ENCODE results near the gene NCAPH2.

The NCAPH2 gene

DNA sequence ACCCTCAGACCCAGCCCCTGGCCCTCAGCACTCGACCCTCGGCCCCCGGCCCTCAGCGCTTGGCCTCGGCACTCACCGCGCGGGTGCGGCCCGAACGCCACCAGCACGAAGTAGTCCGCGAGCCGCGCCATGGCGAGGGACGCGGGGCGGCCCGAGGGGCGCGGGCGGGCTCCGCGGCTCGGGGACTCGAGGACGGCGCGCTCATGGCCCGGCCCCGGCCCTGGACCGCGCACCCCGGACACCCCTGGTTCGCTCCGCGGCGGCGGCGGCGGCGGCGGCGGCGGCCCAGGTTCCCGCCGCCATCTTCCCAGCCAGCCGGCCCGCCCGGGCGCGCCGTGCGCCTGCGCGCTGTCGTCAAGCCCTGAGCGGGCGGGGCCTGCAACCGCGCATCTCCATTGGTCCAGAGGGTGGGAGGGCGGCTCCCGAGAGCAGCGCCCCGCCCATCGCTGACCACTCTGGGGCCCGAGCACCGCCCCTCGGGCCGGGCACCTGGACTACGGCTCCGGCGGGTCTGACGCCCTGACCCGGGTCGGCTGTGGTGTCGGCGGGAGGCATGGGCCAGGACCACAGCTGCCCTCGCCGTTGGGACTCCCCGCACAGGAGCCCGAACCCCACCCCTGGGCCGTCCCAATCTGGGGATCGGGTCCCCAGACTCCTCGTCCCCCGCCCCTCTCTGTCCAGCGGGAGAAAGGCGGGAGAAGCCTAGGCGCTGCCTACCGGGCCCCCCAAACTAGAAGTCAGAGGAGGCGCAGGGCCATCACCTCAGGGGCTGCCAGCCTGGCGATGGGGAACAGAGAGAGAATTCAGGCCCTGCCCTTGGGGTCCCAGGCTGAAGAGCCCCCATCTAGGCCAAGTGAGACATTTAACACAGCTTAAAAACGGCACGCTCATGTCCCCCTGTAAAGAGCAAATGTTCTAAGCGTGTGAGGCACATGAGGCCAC is 33.0 kb upstream of the NCAPH2 start, which contains the start of gene SBF1:
TSS of gene SBF1 (minus strand) at position 326 of the 942 bp plus-strand sequence. CDS start at position 131, 195 bp downstream.
- peak; percentile 82 to 88 for DNase-seq

GRCh38 chr22:50475652-50476002 is 32.4 kb upstream of the NCAPH2 start:
- no peak for DNase-seq

DNA sequence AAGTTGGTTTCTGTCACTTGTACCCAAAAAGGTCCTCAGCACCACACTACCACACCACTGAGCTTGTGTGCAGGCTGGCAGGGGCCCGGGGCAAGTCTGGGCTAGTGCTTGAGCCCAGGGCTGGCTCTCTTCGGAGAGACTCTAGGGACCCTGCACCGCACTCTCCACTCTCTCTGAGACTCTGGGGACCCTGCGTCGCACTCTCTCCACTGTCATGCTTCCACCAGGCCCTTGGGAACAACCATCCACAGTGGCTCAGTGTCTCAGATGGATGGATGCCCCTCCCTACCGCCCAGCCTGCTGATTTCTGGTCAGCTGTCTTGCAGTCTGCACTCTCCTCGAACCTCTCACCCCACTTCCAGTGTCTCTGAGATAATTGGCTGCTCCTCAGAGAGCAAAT is 31.2 kb upstream of the NCAPH2 start:
- DNase-seq: no peak

- DNase-seq: no peak
Observed at GRCh38 chr22:50477923-50478322, 30.1 kb upstream of the NCAPH2 start.

DNA sequence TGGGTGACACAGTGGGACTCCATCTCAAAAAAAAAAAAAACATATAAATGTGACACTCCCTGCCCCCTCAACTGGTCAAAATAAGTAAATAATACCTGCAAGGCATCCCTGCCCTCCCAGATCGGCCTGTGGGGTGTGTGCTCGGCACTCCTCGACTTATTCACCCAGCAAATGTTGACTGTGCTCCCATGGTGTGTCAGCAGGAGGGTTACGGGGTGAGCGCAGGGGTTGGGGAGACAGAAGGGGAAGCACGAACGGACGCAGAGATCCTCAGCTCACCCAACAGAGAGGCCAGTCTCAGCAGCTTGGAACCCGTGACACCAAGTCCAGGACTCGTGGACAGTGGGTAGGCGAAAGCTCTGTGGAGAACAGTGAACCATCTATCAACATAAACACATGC is 28.3 kb upstream of the NCAPH2 start:
- no peak for DNase-seq

DNA sequence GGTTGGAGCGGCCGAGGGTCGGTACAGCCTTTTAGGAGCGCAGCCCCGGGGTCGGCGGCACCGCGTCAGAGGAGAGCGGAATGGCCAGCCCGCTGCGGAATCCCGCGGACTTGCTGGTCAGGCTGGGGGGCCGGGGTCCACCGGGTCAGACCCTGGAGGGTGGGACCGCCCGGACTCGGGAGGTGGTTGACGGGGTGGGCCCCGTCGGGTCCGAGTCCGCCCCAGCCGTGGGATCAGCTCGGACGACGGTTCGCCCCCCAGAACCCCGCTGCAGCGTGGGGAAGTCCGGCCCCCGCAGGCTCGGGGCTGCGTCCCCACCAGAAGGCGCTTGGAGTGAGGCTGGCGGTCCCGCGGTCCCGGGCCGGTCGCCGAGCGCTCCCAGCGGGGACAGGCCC is 27.0 kb upstream of the NCAPH2 start:
- DNase-seq: no peak

GRCh38 chr22:50481440-50482106 is 26.5 kb upstream of the NCAPH2 start, which contains the start of gene ADM2:
Gene ADM2, plus strand, starts transcription at chr22:50481543. Its CDS starts 305 bp downstream, at chr22:50481848.
- peak; percentile 57 to 59 for DNase-seq

DNA sequence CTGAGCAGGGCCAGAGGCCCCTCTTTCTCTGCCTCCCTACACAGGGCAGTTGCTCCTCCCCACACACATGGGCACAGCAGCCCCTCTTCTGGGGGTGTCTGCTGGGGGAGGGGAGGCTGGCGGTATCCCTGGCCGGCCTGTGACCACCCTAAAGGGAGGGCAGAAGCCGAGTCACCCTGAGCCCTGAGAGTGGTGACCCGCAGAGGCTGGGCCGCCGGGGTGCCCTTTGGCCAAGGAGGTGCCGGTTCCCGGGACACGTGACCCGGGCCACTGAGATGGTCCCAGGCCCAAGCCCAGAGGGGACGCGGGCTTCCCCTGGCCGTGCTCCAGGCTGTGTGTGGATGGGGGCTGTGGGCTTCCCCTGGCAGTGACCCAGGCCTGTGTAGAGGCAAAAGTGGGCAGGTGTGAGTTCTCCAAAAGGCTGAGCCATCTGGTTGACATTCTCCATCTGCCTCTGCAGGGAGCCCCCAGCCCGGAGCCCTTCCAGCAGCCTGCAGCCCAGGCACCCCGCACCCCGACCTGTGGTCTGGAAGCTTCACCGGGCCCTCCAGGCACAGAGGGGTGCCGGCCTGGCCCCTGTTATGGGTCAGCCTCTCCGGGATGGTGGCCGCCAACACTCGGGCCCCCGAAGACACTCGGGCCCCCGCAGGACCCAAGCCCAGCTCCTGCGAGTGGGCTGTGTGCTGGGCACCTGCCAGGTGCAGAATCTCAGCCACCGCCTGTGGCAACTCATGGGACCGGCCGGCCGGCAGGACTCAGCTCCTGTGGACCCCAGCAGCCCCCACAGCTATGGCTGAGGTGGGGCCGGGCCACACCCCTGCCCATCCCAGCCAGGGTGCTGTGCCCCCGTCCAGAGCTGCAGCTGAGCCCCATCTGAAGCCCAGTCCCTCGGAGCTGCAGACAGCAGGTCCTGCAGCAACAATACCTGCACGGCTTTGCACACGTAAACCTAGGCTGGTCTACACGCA is 25.6 kb upstream of the NCAPH2 start:
- DNase-seq: no peak

- DNase-seq: no peak
Observed at GRCh38 chr22:50483106-50483505, 24.9 kb upstream of the NCAPH2 start.

GRCh38 chr22:50483556-50483955 is 24.5 kb upstream of the NCAPH2 start:
- DNase-seq: no peak

GRCh38 chr22:50483977-50484853 is 23.8 kb upstream of the NCAPH2 start:
- DNase-seq: no peak

- no peak for DNase-seq
Observed at GRCh38 chr22:50485221-50486131, 22.5 kb upstream of the NCAPH2 start.

DNA sequence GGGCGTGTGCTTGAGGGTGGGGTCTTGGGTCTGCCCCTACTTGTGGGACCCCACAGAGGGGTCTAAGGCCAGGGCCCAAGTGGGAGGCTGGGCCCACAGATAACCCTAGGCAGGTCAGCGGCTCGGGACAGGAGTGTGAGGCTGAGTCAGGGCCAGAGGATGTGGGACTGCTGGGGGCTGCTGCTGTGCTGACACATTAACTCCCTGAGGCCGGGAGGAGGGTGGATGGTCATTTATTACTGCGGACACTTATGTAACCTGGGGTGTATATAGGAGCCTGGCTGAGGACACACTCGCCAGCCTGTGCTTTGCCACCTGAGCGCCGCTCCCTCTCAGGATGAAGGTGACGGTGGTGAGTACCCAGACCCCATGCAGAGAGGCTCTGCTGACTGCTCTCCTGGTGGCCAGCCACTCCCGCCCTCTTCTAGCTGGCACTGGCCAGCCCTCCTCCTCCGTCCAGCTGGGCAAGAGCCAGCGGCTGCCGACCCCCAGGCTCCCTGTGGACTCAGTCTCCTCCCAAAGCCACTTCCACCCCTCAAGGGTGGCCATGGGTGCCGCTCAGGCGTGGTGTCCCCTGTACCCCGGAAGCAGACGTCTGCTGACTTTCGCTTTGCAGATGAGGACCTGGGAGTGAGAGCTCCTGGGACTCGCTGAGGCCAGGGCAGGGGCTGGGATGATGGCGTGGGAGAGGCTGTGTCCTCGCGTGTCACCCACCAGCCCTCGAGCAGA is 21.3 kb upstream of the NCAPH2 start, which contains the start of gene MIOX:
TSS of gene MIOX (plus strand) at position 299 of the 729 bp plus-strand sequence. CDS start at position 338, 39 bp downstream.
- DNase-seq: no peak

GRCh38 chr22:50487290-50488005 is 20.6 kb upstream of the NCAPH2 start:
- DNase-seq: no peak

DNA sequence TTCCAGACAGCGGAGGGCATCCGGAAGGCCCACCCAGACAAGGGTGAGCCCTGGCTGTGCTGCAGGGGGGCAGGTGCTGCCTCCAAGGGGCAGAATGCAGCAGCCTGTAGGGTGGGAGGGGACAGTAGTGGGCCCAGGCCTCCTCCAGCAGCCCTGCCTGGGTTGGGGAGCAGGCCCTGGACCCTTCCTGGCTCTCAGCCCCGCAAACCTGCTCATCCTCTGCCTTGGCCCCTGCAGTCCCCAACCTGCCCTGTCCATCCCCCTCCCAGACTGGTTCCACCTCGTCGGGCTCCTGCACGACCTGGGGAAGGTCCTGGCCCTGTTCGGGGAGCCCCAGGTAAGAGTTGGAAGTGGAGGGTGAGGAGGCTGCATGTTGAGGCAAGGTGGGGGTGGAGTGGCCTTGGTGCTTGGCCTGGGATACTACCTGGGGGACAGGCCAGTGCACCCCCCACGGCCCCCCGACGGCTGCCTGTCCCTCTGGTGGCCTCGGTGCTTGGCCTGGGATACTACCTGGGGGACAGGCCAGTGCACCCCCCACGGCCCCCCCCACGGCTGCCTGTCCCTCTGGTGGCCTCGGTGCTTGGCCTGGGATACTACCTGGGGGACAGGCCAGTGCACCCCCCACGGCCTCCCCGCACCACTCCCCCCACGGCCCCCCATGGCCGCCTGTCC is 19.9 kb upstream of the NCAPH2 start:
- DNase-seq: no peak

- no peak for DNase-seq
Observed at GRCh38 chr22:50488886-50489285, 19.1 kb upstream of the NCAPH2 start.

DNA sequence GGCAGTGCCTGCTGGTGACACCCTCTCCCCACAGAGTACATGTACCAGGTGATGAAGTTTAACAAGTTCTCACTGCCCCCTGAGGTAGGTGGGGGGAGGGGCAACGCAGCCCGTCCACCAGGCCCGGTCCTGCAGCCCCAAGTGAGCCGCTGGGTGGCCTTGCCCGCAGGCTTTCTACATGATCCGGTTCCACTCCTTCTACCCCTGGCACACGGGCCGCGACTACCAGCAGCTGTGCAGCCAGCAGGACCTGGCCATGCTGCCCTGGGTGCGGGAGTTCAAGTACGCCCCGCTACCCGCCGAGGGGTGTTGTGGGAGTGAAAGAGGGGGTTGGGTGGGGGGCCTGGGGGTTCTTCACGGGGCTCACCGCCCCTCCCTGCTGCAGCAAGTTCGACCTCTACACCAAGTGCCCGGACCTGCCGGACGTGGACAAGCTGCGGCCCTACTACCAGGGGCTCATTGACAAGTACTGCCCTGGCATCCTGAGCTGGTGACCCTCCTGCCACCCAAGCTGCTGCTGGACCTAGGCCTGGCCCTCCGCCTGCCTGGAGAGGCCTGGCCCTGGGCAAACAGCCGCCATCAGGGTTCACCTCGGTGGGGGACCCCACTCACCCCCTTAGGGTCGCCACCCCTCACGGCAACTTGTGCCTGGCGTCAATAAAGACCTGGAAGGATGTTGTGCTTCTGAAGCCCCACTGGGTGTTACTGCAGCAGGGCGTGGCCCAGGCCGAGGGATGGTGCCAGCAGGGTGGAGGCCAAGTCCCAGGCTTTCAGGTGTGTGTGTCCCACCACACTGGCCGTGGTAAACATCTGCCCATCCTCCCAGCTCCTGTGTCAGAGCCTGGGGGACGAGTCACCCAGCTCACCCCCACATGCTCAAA is 18.4 kb upstream of the NCAPH2 start:
- no peak for DNase-seq

Measured in stimulated activated CD4-positive, alpha-beta T cell treated with anti-CD3 and anti-CD28 coated beads, Interleukin-2, amount 100 ng/mL, for 48 hours (primary cell).